Aorta (tissue), 5 donors: ENCODE data around the gene DNAH6. TPM values are rescaled to one million over a fixed set of nuclear protein-coding genes. Genes with fewer than 3 reads are reported as not detected.

Source experiments
- ATAC-seq: fragments of 200-7000 bp; cut with Tn5 transposase; one replicate; pipeline ENCODE4 v1.9.1; 2022; ENCODE audit warnings: moderate library complexity; ENCODE audit not compliant: low FRiP score
- DNase-seq, 2 donors: peaks; one replicate each; pipeline ENCODE4 v3.0.0-alpha.2; 2020
- H3K27ac ChIP-seq, 2 donors: one replicate each; pipeline ENCODE4 v1.5.1; 2013; ENCODE audit warnings: low read length in 2 of 2, mild to moderate bottlenecking in 2 of 2, moderate library complexity in 2 of 2, control low read depth in 1 of 2, inconsistent platforms in 1 of 2, low read depth in 1 of 2
- H3K27me3 ChIP-seq, 2 donors: one replicate each; pipeline ENCODE4 v1.6.1; 2013; ENCODE audit warnings: control low read depth in 1 of 2, low read length in 1 of 2, mild to moderate bottlenecking in 1 of 2, moderate library complexity in 1 of 2; ENCODE audit not compliant: insufficient read depth in 2 of 2, control insufficient read depth in 1 of 2
- H3K36me3 ChIP-seq, 2 donors: one replicate each; pipeline ENCODE4 v1.6.1; 2013; ENCODE audit warnings: control low read depth in 1 of 2, low read length in 1 of 2, mild to moderate bottlenecking in 1 of 2; ENCODE audit not compliant: insufficient read depth in 2 of 2, control insufficient read depth in 1 of 2
- H3K4me1 ChIP-seq, 2 donors: one replicate each; pipeline ENCODE4 v1.6.1; 2013; ENCODE audit warnings: low read length in 2 of 2, control low read depth in 1 of 2, mild to moderate bottlenecking in 1 of 2, moderate library complexity in 1 of 2; ENCODE audit not compliant: insufficient read depth in 2 of 2, control insufficient read depth in 1 of 2
- H3K4me3 ChIP-seq, 2 donors: one replicate each; pipeline ENCODE4 v1.5.1; 2013; ENCODE audit warnings: low read length in 2 of 2, control low read depth in 1 of 2, mild to moderate bottlenecking in 1 of 2
- H3K9me3 ChIP-seq: one replicate; pipeline ENCODE4 v1.6.1; 2013; ENCODE audit warnings: mild to moderate bottlenecking, low read length; ENCODE audit not compliant: control insufficient read depth
- WGBS, 2 donors: extraction: QIAGEN DNeasy Blood & Tissue Kit; methylation state at CpG; one replicate each; pipeline ENCODE4 v1.1.7; 2013; 5-methylcytosine and 5-hydroxymethylcytosine counted together
- intact Hi-C, 2 donors: fragments of 100-400 bp; cut with DNase I; formaldehyde crosslinking; loops; one replicate each; pipeline versions ENCODE4 v1.14.2 to v1.15.0; 2022
- polyA plus RNA-seq, 2 donors: library from polyadenylated mRNA; stranded (reverse); fragments of 200-250 nt; gene quantifications; one replicate each; pipeline ENCODE4 v1.2.3, GENCODE V29; 2013
- total RNA-seq, 2 donors: library from RNA; stranded (reverse); fragmentation: NEBNext Ultra II Directional; extraction: Animal tissue kit (Norgen Biotek cat#: 25700); gene quantifications; one replicate each; pipeline ENCODE4 v1.2.1, GENCODE V29; 2021
- donor health status: healthy with polysubstance abuse.
- donor health status: Bipolar disorder and iron deficiency.
- donor health status: DM: no; HTN: no; CAD: no.
- donor health status: DM: no; HTN: no; CAD: no.
- donor health status: DM: yes; HTN: yes; CAD: no.

Gene DNAH6
- total and polyA plus RNA-seq, 4 donors: 0.08 to 5.0 (median 0.60) TPM

- no peaks in the 10 kb centered on the region for H3K27me3 ChIP-seq
- H3K4me1 ChIP-seq: no peaks in the 10 kb centered on the region
- intact Hi-C loops: no loop called here
- DNase-seq (no peak), ATAC-seq (no peak)
- no peaks in the 10 kb centered on the region for H3K36me3 ChIP-seq
- WGBS, 2 donors: 64 to 68% methylated on average over 2 of the region's 2 CpGs
- no peak overlapping the region for H3K27ac ChIP-seq
- no peaks in the 10 kb centered on the region for H3K9me3 ChIP-seq
- no peak overlapping the region for H3K4me3 ChIP-seq
These were observed 207.5 kb downstream of the DNAH6 start for GRCh38 chr2:84723831-84724230.

GRCh38 chr2:84725717-84726116 is 209.4 kb downstream of the DNAH6 start:
- ATAC-seq (no peak), DNase-seq (no peak)
- H3K36me3 ChIP-seq: no peaks in the 10 kb centered on the region
- 90 to 95% methylated on average over 1 of the region's 1 CpG for WGBS, 2 donors
- no peak overlapping the region for H3K4me3 ChIP-seq
- H3K9me3 ChIP-seq: no peaks in the 10 kb centered on the region
- intact Hi-C loops: no loop called here
- H3K4me1 ChIP-seq: no peaks in the 10 kb centered on the region
- H3K27ac ChIP-seq: no peak overlapping the region
- no peaks in the 10 kb centered on the region for H3K27me3 ChIP-seq

GRCh38 chr2:84727315-84727714 is 211.0 kb downstream of the DNAH6 start:
- no peak for DNase-seq
- WGBS, 2 donors: 84 to 91% methylated on average over 1 of the region's 1 CpG
- Histone ChIP-seq H3K27me3 (peaks cover 0 to 2% of the 10 kb centered on the region in 2 donors), H3K27ac (no peak overlapping the region), H3K4me1 (no peaks in the 10 kb centered on the region), H3K36me3 (no peaks in the 10 kb centered on the region), H3K4me3 (no peak overlapping the region), H3K9me3 (no peaks in the 10 kb centered on the region)
- no peak for ATAC-seq
- intact Hi-C loops: no loop called here

GRCh38 chr2:84729224-84729623 is 212.9 kb downstream of the DNAH6 start:
- Histone ChIP-seq H3K36me3 (no peaks in the 10 kb centered on the region), H3K9me3 (no peaks in the 10 kb centered on the region), H3K4me3 (no peak overlapping the region), H3K27me3 (peaks cover 0 to 2% of the 10 kb centered on the region in 2 donors), H3K27ac (no peak overlapping the region), H3K4me1 (no peaks in the 10 kb centered on the region)
- WGBS, 2 donors: 67% methylated on average over 2 of the region's 2 CpGs
- no peak for DNase-seq
- intact Hi-C loops: no loop called here
- no peak for ATAC-seq

- no peak for DNase-seq
- Histone ChIP-seq H3K27me3 (peaks cover 0 to 2% of the 10 kb centered on the region in 2 donors), H3K4me1 (no peaks in the 10 kb centered on the region), H3K36me3 (no peaks in the 10 kb centered on the region), H3K9me3 (no peaks in the 10 kb centered on the region), H3K27ac (no peak overlapping the region), H3K4me3 (no peak overlapping the region)
- intact Hi-C loops: no loop called here
- 74 to 75% methylated on average over 3 of the region's 3 CpGs for WGBS, 2 donors
- peak; percentile 52 for ATAC-seq
These were observed 214.9 kb downstream of the DNAH6 start for GRCh38 chr2:84731185-84731584.

- Histone ChIP-seq H3K9me3 (no peaks in the 10 kb centered on the region), H3K27ac (no peak overlapping the region), H3K4me1 (no peaks in the 10 kb centered on the region), H3K27me3 (peaks cover 0 to 2% of the 10 kb centered on the region in 2 donors), H3K36me3 (no peaks in the 10 kb centered on the region), H3K4me3 (no peak overlapping the region)
- ATAC-seq (no peak), DNase-seq (no peak)
- WGBS, 2 donors: 67 to 73% methylated on average over 6 of the region's 6 CpGs
- intact Hi-C loops: no loop called here
These were observed 216.8 kb downstream of the DNAH6 start for GRCh38 chr2:84732897-84733778.

- intact Hi-C loops: no loop called here
- no peaks in the 10 kb centered on the region for H3K9me3 ChIP-seq
- no peak for ATAC-seq
These were observed 219.1 kb downstream of the DNAH6 start for GRCh38 chr2:84735389-84735788.

GRCh38 chr2:84741182-84741822 is 225.0 kb downstream of the DNAH6 start:
- intact Hi-C loops: no loop called here
- DNase-seq (no peak), ATAC-seq (peak; percentile 60)
- no peak overlapping the region for H3K4me3 ChIP-seq
- no peaks in the 10 kb centered on the region for H3K36me3 ChIP-seq
- no peaks in the 10 kb centered on the region for H3K27me3 ChIP-seq
- no peaks in the 10 kb centered on the region for H3K9me3 ChIP-seq
- H3K4me1 ChIP-seq: no peaks in the 10 kb centered on the region
- H3K27ac ChIP-seq: no peak overlapping the region
- 45 to 52% methylated on average over 3 of the region's 3 CpGs for WGBS, 2 donors

More at GRCh38 chr2:84735389-84735788, 219.1 kb downstream of the DNAH6 start:
- Histone ChIP-seq H3K4me1 (no peaks in the 10 kb centered on the region), H3K36me3 (no peaks in the 10 kb centered on the region), H3K4me3 (no peak overlapping the region), H3K27me3 (peaks cover 0 to 2% of the 10 kb centered on the region in 2 donors), H3K27ac (no peak overlapping the region)
- no peak for DNase-seq
- 51 to 52% methylated on average over 1 of the region's 1 CpG for WGBS, 2 donors

- no peak for ATAC-seq
- no peak for DNase-seq
- intact Hi-C loops: no loop called here
These were observed 232.0 kb downstream of the DNAH6 start for GRCh38 chr2:84748341-84748740.

More at GRCh38 chr2:84748341-84748740, 232.0 kb downstream of the DNAH6 start:
- H3K9me3 ChIP-seq: no peaks in the 10 kb centered on the region
- no peaks in the 10 kb centered on the region for H3K27me3 ChIP-seq
- no peaks in the 10 kb centered on the region for H3K4me1 ChIP-seq
- no peak overlapping the region for H3K4me3 ChIP-seq
- H3K27ac ChIP-seq: no peak overlapping the region
- no peaks in the 10 kb centered on the region for H3K36me3 ChIP-seq
